SIG-M5 treated with dmso at 0.1 percent for 504 hours (cell line): ENCODE results near the gene LYSMD4.

Experiments used
- DNase-seq: peaks from one replicate; lab custom pipeline; 2025; ENCODE audit not compliant: unreplicated experiment; lab: John Stamatoyannopoulos, UW

LYSMD4 gene

DNA sequence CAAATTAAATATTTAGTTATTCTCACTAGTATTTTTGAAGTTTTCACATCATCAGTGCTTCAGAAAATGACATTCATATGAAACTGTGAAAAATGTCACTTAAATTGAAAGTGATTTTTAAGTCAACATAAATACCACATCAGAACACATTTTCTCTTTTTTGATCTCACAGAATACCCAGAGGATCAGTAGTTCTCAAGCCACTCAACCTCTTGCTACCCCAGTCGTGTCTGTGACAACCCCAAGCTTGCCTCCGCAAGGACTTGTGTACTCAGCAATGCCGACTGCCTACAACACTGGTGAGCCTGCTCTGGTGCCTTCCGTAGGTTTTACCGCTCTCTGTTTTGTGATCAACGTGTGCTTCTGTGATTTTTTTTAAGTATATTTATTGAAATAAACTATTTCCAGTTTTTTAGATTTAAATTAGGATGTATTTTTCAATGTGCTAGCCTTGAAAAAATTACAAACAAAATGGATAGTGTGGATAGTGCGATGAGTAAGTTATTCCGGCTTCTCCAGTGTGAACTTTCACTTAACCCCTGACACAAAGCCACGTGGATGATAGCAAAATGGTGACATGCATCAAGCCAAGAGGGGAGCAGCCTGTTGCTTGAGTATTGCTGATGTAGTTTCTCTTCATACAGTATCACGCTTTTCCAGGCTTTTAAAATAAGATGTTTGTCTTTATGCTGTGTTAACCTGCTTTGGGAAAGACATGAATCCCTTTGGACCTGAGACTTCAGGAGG, 26.5 kb downstream of the LYSMD4 start:
- DNase-seq = no peak

DNA sequence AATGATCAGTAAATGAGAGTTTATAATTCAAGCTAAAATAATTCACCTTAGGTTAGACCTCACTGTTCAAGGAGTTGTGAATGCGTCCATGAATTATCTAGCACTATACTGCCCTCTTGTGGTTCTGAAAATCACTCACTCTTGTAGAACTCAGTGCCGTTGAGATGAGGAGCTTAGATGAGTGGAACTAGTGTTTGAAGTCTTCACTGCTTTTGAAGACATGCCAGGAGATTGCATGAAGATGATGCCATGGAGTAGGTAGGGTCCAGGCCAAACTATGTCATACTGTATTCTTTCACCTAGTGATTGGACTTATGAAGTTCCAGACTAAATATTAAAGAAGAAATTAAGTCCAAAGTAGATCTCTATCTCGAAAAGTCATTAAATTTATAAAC, 28.8 kb downstream of the LYSMD4 start:
- DNase-seq = peak; percentile 80

DNA sequence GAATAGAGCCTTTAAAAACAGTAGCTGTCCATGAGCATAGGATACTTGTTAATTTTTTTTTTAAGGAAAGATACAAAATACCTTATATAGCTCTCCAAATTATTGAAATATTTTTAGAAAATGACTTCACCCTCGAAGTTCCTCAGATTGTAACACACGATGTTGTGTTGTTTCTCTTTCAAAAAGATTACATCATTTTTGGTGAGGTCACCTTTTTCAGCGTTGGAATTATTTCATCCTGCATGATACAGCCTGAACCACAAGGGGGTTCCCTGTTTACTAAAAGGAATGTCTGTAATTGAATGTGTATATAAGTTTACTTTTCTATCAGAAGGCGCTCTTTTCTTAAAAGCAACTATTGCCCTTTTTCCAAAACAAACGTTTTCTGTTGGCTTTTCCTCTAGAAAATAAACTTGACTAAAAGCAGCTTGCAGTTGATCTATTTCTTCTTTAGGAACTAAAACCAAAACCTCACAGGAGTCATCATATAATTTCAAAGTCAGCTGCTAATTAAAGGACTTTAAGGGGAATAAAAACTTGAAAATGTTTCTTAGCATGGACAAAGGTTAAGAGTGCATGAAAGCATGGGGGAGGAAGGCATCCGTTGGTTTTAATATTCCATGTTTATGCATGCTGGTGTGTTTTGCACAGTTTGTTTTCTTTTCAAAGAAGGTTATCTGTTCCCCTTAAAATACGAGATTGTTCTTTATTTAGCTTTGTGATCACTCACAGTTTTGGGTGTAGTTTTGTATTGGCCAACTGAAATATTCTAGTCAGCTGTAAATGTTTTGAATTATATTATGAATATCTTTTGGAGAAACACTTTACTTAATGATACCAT, 29.4 kb downstream of the LYSMD4 start:
- DNase-seq = peak; percentile 68

DNA sequence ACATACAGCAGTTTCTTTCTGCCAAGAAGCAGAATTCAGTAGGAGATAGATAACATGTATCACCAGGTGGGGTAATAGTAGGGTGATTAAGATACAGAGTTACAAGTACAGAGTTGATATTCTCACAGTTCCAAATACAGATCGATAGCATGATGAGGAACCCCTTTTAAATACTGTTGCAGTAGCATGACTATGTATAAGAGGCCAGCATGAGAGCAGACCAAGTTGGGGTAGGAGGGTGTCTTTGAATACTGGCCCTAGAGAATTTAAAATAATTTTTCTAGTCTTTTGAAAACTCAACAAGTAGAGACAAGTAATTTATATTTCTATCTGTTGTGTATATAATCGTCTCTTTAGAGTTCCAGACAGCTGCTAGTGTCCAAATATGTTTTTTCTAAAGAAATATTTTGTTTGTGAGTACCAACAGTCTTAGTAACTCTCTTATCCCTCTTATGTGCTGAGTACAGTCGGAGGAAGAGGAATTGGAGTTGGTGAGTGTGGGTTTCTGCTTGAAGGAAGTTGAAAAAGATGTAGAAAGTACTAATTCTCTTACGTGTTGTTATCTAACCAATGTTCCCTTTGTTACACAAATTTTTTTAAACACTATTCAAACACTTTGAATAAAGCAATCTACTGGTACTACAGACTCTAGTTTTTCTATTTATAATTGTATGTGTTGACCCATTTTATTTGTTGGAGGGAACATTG, 30.2 kb downstream of the LYSMD4 start:
- no peak for DNase-seq

DNA sequence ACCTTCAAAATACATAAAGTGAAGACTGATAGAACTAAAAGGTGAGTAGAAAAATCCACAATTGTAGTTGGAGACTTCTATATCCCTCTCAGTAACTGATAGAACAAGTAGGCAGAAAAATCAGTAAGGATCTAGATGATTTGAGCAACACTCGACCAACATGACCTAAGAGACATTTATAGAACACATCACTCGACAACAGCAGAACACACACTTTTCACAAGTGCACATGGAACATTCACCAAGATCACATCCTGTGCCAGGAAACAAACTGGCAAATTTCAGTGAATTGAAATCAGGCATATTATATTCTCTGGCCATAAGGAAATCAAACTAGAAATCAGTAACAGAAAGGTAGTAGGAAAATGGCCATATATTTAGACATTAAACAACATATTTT, 37.1 kb downstream of the LYSMD4 start:
- DNase-seq = no peak

DNA sequence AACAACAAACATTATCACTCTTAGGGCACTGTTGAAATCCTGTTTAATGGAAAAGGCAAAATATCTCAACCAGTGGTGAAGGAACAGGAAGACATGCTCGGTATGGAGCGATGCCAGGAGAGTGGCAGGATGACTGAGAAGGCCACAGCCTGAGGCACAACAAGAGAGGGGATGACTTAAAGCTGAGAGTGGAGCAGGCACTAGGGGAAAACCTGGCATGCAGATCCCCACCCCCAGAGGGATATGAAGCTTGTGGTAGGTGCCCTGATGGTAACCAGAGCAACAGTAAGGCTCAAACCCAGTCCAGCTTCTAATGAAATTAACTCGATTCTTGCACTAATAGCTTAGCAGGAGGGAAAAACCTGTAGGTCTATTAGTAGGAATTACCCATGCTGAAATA, 40.4 kb downstream of the LYSMD4 start:
- DNase-seq = no peak

DNA sequence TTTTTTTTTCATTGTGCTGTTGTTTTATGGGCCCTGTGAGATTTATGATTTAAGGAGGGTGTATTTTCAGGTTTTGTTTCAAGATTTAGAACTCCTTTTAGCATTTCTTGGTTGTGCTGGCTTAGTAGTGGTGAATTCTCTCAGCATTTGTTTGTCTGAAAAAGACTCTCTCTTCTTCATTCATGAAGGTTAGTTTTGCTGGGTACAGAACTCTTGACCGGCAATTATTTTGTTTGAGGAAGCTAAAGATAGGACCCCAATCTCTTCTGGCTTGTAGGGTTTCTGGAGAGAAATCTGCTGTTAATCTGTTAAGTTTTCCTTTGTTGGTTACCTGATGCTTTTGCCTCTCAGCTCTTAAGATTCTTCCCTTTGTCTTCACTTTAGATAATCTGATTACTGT, 46.9 kb downstream of the LYSMD4 start:
- DNase-seq = no peak

DNA sequence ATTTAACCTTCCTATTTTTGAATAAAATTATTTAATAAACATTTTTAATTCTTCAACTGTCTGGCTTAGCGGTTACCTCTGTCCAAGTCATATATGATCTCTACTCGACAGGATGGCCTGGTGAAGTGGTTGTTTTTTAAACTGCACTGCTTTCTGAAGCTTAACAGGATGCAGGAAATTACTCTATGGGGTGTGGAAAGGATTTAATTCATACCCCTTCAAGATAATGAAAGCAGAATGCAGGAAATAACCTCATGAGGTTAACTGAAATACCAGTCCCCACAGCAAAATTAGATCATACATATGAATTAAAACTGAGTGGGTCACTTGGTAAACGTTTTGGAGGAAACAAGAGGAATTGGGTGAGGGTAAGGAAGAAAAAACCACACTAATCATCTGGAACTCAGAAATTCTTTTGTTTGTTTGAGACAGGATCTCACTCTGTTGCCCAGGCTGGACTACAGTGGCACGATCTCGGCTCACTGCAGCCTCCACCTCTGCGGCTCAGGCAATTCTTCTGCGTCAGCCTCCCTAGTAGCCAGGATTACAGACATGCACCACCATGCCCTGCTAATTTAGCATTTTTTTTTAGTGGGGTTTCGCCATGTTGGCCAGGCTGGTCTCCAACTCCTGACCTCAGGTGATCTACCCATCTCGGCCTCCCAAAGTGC, 50.1 kb downstream of the LYSMD4 start:
- DNase-seq = no peak

DNA sequence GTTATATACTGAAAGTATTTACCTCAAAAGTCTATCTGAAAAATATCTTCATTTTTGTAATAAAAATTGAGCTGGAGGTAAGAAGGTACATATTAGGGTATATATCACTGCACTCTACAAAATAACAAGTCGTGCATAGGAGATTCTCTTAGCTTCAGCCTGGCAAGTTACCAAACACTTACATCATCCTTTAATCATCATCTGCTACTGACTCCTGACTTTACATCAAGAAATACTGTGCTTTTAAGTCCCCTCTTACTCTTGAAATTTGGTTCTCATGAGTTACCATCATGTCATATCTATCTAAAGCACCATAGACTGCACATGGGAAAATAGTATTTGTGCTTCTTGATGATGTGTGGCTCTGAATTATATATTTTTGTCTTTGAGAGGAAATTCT, 50.8 kb downstream of the LYSMD4 start:
- DNase-seq = no peak

DNA sequence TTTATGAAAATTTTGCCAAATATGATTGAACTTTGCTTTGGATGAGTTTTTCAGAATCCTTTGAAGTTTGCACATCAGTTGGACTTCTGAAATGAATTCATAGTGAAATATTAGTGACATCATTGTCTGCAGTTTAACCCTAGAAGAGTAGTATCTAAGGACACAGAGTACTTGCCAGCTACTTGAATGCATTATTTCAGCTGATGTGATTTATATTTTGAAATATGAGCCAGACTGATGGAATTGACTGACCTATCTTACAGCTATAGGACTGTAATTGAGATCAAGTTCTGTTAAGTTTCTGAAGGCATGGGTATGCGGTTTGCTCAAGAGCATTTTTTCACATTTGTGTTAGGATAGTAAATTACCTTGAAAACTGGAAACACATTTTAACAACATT, 51.2 kb downstream of the LYSMD4 start:
- DNase-seq = no peak

DNA sequence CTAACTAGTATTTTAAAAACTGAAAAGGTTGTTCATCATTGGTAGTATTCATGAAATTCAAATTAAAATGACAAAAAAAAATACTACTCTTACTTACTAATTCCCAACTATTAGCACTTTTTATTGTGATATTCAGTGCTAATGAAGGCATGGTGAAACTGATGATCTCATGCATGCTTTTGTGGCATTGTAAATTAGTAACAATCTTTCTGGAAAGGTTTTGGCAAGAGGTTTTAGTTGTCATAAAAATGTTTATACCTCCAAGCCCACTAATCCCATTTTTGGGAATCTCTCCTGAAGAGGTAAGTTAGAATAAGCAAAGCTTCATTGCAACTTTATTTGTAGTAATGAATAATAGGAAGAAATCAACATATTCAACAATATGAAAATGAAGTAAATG, 53.0 kb downstream of the LYSMD4 start:
- no peak for DNase-seq

DNA sequence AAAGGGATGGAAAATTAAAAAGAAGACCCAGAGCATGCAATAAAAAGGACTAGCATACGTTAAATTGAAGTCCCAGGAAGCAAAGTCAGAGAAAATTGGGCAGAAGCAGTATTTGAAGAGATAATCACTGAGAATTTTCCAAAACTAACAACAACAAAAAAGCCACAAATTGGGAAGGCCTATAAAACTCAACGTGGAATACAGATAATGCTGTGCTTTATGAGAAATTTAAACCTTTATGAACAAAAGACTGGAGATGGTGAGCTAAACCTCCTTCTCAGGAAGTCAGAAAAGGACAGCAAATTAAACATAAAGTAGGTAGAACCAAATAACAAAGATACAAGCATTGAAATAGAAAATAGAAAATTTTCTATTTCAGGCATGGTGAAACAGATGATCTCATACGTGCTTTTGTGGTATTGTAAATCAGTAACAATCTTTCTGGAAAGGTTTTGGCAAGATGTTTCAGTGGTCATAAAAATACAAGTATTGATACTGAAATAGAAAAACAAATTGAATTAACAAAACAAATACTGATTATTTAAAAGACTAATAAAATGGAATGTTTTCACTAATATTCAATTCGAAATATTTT, 55.6 kb downstream of the LYSMD4 start:
- no peak for DNase-seq
